HG03439 (cell line): ENCODE measurements around the gene EBPL.
"Not testable (repeated sequence)": the region's sequence is repeated elsewhere in the genome, so short reads cannot be mapped to it uniquely, and the experiment has no call there.

ENCODE experiments used
- ATAC-seq: cut with Tn5 transposase; IDR thresholded peaks from one replicate; pipeline ENCODE4 v1.9.1; 2021; ENCODE audit warnings: mild to moderate bottlenecking, moderate library complexity; ENCODE audit not compliant: unreplicated experiment

The EBPL gene

DNA sequence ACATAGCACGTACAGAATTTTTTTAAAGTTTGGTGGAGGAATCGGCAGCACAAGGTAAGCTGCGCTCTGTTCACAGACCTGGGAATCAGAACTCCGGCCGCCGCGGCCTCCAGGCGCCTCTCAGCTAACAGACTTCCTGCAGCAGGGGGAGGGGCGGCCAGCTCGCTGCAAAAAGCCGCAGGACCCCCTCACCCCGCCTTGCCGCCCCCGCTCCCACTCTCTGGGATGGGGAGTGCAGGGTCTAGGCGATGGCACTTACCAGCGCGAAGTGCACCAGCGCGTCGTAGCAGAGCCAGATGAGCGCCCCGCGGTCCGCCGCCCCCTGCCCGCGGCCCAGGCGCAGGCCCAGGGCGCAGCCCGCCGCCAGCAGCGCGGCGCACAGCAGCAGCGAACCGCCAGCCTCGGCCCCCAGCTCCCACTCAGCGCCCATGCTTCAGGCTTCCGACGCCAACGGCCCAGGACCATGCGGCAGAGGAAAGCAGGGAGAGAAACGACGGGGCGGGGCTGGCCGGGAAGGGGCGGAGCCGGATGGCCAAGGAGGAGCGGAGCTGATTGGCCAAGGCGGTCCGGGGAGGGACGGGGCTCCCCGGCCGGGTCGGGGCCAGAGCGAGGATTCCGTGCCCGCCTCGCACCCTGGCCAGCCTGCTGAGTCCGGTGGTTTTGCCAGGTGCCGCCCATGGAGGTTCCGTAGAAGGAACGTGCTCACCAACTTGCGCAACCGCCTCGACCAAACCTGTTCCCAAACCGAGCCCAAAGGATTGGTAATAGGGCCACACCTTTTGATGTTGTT is at the start of gene EBPL:
Gene EBPL, minus strand, starts transcription at position 492 of the 790 bp plus-strand sequence. Its CDS starts 62 bp downstream, at position 430.
- ATAC-seq, result peak; percentile 95

DNA sequence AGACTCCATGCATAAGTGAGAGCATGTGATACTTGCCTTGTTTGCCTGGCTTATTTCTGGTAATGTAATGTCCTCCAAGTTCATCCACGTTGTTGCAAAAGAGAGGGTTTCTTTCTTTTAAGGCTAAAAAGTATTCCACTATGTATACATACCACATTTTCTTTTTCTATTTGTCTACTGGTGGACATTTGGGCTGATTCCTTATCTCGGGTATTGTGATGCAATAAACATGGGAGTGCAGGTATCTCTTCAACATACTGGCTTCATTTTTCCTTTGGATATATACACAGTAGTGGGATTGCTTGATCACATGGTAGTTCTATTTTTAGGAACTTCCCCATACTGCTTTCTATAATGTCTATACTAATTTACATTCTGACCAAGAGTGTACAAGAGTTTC is 49.6 kb upstream of the EBPL start:
- ATAC-seq, result no peak

DNA sequence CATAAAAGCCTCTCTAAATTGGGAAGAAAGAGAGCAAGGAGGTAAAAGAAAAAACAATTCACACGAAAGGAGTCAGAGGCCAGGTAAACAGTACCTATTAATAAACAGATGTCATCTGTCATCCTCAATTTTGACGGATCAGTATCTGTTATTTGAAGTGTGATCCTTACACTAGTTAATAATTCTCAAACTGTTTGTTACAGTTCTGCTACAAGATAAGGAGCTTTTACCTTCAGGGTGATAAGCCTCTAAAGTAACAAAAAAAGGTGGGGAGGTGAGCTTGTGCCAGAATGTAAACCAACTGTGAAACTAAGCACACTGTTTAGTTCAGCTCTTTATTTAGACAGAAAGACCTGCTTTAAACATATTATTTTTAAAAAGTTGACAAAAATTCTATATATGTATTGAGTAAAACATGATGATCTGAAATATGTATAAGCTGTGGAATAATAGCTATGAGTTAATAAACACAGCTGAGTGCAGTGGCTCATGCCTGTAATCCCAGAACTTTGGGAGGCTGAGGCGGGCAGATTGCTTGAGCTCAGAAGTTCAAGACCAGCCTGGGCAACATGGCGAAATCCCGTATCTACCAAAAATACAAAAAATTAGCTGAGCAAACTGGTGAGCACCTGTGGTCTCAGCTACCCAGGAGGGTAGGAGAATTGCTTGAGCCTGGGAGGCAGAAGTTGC is 48.4 kb upstream of the EBPL start:
- ATAC-seq, result no peak

DNA sequence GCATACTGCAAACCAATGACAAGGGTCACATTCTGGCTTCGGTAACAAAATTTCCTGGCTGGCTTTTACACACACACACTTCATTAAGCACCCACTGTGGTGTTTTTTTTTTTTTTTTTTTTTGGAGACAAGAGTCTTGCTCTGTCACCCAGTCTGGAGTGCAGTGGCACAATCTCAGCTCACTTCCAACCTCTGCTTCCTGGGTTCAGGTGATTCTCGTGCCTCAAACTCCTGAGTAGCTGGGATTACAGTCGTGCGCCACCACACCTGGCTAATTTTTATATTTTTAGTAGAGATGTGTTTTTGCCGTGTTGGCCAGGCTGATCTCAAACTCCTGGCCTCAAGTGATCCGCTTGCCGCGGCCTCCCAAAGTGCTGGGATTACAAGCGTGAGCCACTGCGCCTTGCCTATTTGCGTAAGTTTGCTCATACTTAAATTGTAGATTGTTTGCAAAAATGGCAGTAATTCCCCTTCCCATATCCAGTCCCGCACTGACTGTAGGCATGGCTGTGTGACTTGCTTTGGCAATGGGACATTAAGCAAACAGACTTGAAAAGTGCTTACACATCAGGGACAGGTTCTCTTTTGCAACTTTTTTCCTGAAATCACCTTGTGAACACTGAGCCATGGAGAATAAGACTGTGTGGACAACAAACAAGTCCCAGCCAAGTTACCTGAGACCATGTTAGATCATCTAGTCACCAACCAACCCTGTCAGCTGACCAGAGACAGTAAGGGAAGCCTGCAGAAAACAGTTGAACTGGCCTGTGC is 42.1 kb upstream of the EBPL start:
- no peak for ATAC-seq

DNA sequence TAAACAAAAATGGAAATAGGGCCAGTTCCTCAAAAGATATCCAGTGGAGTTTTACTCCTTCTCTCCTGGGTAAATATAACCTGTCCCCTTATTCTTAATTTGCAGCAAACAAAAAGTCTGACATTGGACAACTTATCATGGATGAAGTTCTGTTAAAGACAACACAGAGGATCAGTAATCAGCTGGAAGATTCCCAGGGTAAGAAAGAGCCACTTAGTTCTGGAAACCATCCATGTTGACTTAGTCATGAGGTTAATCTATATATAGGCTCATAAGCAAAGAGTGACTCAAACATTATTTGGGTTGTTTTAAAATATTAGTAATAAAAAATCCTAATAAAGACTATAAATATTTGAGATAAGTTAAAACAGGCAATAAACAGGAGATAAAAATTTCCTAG is 40.5 kb upstream of the EBPL start:
- ATAC-seq, result no peak

DNA sequence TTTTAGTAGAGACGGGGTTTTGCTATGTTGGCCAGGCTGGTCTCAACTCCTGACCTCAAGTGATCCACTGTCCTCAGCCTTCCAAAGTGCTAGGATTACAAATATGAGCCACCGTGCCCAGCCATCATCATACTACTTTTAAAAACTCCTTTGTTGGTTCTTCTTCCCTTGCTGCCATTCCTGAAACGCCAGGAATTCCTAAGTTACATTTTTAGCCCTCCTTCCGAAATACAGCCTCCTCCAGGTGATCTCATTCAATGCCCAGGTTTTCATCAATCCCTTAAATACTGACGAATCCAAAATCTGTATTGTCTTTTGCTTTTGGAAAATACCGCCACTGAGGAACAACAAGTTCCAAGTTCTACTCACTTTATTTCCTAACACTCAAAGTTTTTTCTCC is 25.3 kb upstream of the EBPL start:
- ATAC-seq, result no peak

DNA sequence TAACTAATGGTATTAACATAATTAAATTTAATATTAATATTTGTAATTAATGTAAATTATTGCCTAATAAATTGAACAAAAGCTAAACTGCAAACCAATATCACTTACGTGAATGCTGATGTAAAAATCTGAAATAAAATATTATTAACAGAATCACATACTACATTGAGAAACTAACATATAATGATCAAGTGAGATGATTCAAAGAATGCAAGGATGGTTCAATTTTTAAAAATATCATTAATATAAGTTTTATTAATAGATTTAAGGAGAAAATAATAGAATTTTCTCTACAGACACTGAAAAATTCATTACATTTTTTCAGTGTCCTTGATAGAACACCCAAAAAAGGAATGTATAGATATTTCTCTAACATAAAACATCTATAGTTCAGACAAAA is 23.5 kb upstream of the EBPL start:
- ATAC-seq, result no peak

DNA sequence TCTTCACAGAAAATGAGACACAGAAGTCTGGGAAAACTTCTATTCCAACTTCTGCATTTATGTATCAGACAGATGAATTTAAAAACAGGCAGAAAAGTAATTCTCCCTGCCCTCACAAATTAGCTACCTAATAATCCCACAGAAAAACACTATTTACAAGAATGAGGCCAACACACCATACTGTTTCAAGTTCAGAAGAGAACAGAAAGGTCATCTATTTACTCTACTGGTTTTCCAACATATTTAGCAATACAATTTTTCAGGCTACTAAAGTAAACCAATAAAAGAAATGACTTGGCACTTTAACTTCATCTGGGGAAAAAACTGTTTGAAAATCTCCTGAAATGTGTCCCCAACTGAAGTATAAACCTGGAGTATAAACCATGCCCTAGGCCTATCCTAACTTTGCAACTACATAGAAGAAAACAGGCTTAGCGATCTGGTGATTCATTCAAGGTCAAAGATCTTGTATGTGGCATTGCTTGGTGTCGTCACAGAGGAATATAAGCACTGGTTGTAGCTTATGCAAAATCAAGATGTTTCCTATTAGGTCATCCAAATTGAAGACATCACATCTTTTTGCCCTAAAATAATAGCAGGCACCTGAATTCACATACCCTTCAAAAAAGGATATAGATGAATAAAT is 20.1 kb upstream of the EBPL start:
- no peak for ATAC-seq

DNA sequence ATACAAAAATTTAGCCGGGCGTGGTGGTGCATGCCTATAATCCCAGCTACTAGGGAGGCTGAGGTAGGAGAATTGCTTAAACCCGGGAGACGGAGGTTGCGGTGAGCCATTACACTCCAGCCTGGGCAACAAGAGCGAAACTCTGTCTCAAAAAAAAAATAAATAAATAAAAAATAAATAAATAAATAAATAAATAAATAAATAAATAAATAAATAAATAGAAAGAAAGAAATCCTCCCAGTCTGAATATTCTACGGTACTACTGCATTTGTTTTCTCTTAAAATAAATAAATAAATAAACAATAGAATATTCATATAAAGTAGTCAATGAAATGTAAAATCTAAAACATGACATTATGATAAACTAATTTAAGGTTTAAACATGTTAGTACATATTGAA is 13.0 kb upstream of the EBPL start:
- not testable (repeated sequence) for ATAC-seq

DNA sequence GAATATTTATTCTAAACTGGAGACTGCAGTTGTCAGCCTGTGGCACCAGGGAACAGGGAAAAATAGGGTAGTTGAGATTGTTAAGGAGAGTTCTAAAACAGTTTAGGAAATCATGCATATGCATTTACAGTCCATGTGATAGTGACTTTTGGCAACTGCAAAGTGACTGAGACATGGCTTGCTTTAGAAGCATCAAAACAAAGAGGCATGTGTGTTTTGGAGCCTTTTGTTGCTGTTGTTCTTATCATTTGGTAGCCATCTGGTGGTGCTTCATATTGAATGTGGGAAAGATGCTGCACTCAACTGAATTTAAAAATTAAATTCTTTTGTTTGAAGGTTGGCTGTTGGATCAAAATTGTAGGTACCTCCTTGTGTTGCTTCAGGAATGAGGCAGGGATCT is 10.2 kb upstream of the EBPL start:
- ATAC-seq, result no peak

DNA sequence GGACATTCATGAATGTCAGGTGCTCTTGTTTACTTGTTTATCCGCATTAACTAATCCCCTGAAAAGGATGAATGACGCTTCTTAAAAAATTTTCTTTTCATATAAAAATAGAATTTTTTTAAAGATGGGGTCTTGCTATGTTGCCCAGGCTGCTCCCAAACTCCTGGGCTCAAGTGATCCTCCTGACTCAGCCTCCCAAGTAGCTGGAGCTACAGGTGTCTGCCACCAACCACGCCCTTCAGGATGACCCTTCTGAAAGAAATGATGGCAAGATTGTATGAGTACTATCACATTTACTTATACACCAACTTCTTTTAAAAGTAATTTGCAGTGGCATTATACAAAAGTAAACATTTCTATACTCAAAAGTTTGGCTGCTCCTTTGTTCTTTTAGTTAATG is 6.2 kb upstream of the EBPL start:
- ATAC-seq, result no peak

DNA sequence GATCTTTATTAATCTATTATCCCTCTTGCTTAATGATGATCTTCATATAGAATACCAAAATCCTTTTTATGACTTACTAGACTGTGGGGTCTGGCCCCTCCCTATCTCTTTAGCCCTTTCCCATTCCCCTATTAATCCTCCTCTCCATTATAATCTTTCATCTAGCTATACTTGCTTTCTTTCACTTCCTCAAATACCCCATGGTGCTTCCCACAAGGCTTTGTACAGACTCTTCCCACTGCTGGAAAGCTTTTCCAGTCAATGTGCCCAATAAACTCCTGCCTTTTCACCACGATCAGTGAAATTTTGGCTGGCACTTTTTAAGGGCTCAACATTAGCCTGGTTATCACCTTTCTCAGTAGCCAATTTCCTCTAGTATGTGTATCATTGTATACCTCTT is 3.2 kb upstream of the EBPL start:
- ATAC-seq, result no peak

DNA sequence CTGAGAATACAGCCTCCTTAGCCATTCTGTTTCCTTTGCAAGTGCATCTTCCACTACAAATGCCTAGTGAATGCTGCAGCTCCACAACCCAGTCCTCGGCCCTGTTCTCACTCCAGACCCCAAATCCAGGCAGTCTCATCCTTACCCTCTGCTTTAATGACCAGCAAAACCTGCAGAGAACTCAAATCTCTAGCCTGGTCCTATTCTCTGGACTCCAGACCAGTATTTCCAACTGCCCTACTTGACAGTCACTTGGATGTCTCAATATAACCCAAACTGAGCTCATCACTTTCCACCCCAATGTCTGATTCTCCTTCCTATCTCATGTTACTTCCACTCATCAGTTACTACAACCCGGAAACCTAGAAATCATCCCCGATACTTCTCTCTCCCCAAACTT is 2.6 kb upstream of the EBPL start:
- ATAC-seq, result no peak

DNA sequence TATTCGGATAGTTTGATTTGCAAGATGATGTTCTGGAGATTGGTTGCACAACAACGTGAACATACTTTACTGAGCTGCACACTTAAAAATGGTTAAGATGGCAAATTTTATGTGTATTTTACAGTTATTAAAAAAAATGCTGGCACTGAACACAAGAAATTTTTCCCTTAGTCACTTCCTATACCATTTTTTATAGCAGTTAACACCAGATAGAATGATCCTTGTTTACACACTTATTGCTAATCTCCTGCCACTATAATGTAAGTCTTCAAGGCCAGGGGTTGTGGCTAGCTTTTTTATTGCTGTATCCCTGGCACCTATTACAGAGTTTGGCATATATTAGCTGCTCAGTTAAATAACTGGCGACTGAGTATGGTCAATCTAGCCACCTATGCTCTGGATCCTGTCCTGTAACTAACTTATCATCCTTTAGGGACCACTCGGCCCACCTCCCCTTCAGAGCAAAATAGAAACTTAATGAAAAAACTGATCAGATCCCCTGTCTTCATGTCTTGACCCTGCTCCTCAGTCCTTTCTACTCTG is 2.0 kb upstream of the EBPL start:
- no peak for ATAC-seq

DNA sequence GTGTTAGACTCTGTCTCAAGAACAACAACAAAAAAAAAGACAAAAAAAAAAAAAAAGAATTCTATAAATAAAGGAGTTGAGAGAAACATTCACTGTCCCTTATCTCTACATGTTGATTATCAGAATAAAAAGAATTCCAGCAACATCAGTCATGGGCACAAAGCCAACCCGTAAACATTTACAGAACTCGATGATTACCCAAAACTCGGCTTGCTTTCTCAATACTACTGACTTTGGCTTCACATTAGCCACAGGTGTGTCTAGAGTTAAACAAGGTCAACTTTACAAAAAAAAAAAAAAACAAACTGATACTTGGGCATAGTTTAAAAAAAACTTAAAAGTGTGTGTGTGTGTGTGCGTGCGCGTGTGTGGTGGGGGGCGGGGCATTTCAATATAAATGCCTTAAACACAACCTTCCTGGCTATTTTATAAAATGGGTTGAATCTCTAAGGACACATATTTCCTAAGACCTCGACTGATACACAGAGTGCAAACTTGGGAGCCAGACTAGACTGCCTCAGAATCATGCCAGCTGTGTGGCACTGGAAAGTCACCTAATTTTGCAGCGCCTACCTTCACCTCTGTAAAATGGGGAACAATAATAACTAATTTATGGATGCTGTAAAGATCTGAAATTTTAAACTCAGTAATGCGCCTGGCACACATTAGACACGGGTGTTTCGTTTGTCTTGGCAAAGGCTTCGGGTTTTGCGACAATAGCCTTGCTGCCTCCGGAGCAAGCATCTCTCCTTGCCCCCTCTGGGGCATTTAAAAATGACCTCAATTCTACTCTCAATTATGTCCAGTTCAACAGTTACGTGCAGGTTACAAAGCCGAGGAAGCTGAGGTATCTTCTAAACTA is 922 bp downstream of the EBPL start:
- ATAC-seq, result peak; percentile 21

DNA sequence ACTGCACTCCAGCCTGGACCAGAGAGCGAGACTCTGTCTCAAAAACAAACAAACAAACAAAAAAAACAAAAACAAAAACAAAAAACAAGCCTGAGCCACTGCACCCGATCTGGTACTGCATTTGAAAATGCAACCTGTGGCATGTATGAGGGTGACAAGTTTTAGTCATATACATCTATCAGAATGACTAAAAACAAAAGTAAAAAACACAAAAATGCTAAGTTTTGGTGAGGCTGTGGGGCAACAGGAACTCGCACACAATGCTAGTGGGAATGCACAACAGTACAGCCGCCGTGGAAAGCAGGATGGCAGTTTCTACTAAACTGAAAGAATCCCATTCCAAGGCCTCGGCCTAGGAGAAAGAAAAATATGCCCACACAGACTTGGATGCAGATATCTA is 7.8 kb downstream of the EBPL start:
- ATAC-seq, result no peak

DNA sequence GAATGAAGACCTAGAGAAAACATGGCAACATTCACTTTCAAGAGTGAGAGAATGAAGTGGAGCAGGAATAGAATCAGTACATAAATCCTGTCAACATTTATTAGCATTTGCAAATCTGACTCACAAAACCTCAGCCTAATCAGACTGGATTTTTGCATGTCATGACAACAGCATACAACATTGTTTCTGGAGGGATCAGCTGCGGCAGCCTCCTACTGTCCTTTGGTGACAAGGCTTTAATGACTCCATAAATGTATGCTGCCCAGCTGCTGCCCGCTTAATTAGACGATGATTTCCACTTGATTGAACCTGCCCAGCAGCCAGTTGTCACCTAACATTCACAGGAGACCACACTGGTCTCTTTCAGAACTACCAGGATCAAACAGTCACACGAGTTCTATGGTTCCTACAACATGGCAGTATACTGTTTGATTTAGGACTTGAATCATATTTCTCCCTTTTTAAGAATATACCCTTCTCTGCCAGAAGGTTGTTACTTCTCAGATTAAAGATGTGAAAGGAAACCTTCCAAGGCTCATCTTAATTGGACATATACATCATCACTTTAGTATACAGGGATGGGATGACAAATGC is 9.3 kb downstream of the EBPL start:
- ATAC-seq, result no peak

DNA sequence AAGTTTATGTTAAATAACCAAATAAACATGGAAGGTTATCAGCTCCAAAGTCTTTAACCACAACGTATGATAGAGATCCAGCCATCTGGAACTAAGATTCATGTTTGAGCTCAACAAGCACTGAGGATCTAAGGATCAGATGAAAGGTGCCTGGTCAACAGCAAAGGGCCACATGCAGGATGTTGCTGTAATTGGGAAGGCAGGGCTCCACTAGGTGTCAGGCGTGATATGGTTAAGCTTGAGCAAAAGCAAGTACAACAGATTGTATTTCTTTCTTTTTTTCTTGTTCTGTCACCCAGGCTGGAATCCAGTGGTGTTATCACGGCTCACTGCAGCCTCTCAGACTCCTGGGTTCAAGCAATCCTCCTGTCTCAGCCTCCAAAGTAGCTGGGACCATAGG is 12.0 kb downstream of the EBPL start:
- ATAC-seq, result no peak

DNA sequence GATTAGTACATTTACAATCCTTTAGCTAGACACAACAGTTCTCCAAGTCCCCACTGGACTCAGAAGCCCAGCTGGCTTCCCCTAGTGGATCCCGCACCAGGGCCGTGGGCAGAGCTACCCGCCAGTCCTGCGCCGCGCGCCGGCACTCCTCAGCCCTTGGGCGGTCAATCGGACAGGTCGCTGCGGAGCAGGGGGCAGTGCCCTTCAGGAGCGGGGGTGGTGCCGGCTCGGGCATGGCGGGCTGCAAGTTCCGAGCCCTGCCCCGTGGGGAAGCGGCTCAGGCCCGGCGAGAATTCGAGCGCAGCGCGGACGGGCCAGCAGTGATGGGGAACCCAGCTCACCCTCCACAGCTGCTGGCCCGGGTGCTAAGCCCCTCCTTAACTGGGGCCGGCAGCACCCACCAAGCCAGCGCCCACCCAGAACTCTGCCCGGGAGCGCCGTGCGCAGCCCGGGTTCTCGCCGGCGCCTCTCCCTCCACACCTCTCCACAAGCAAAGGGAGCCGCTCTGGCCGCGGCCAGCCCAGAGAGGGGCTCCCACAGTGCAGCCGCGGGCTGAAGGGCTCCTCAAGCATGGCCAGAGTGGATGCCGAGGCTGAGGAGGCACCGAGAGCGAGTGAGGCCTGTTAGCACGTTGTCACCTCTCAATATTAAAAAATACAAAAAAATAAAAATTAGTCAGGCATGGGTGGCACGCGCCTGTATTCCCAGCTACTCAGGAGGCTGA is 12.9 kb downstream of the EBPL start:
- ATAC-seq, result no peak
